Tibial artery (tissue), 4 donors: ENCODE data around the gene ROR2.

Experiments
- DNase-seq, 2 donors: peaks; one replicate each; pipeline ENCODE4 v3.0.0-alpha.2; 2019
- H3K27ac ChIP-seq, 2 donors: fragments of 200-600 bp; sonication (generic) in 1 of 2; 1 replicate in 1 of 2; 2 replicates in 1 of 2; pipeline ENCODE4 v1.5.1; 2018 to 2019; ENCODE audit warnings: mild to moderate bottlenecking in 1 of 2
- H3K27me3 ChIP-seq, 2 donors: fragments of 200-600 bp; sonication (generic) in 1 of 2; one replicate each; pipeline versions ENCODE4 v1.5.1 to v1.6.0; 2016 to 2019
- H3K36me3 ChIP-seq, 3 donors: fragments of 200-600 bp; sonication (generic) in 2 of 3; one replicate each; pipeline ENCODE4 v1.5.1; 2016 to 2019; ENCODE audit warnings: mild to moderate bottlenecking in 2 of 3
- H3K4me1 ChIP-seq, 4 donors: fragments of 200-600 bp; sonication (generic) in 2 of 4; 1 replicate in 3 of 4; 2 replicates in 1 of 4; pipeline ENCODE4 v1.5.1; 2016 to 2019
- H3K4me3 ChIP-seq, 2 donors: fragments of 200-600 bp; sonication (generic) in 1 of 2; 1 replicate in 1 of 2; 2 replicates in 1 of 2; pipeline ENCODE4 v1.5.1; 2018 to 2019; ENCODE audit warnings: mild to moderate bottlenecking in 2 of 2
- H3K9me3 ChIP-seq, 3 donors: fragments of 200-600 bp; sonication (generic) in 1 of 3; one replicate each; pipeline ENCODE4 v1.5.1; 2016 to 2019
- CTCF ChIP-seq, 2 experiments: fragments of 200-600 bp in 1 of 2; fragments of 450-650 bp in 1 of 2; IDR thresholded peaks; one replicate each; pipeline ENCODE4 v1.5.1; 2017 to 2019; ENCODE audit warnings: antibody characterized with exemption in 2 of 2, mild to moderate bottlenecking in 1 of 2, moderate library complexity in 1 of 2
- intact Hi-C: fragments of 100-400 bp; cut with DNase I; formaldehyde crosslinking; loops from one replicate; pipeline ENCODE4 v1.15.0; 2023; ENCODE audit warnings: low total_unique reads

The ROR2 gene

GRCh38 chr9:91908293-91908623 lies 41.8 kb downstream of the ROR2 start:
- H3K9me3 ChIP-seq = no peaks in the 10 kb centered on the region
- no peak for DNase-seq
- no peak for TF ChIP-seq CTCF (IDR thresholded peaks at IDR 0.05)
- no peaks in the 10 kb centered on the region for H3K36me3 ChIP-seq
- no peaks in the 10 kb centered on the region for H3K4me1 ChIP-seq
- H3K4me3 ChIP-seq = no peak overlapping the region
- intact Hi-C loops = no loop called here
- H3K27me3 ChIP-seq = peaks cover 0 to 7% of the 10 kb centered on the region in 2 donors
- no peak overlapping the region for H3K27ac ChIP-seq

- H3K36me3 ChIP-seq = no peaks in the 10 kb centered on the region
These were observed 42.3 kb downstream of the ROR2 start for GRCh38 chr9:91907484-91908292.

GRCh38 chr9:91905991-91906469 lies 44.0 kb downstream of the ROR2 start:
- Histone ChIP-seq H3K36me3 (no peaks in the 10 kb centered on the region), H3K27ac (no peak overlapping the region), H3K4me1 (no peaks in the 10 kb centered on the region), H3K27me3 (peaks cover 0 to 7% of the 10 kb centered on the region in 2 donors), H3K9me3 (no peaks in the 10 kb centered on the region), H3K4me3 (peak overlapping the region; percentile 25 to 28)
- TF ChIP-seq CTCF (IDR thresholded peaks at IDR 0.05) = no peak
- DNase-seq = peak in 1 of 2 donors; percentile 35
- intact Hi-C loops = no loop called here

More at GRCh38 chr9:91907484-91908292, 42.3 kb downstream of the ROR2 start:
- no peak for DNase-seq
- Histone ChIP-seq H3K4me3 (no peak overlapping the region), H3K4me1 (no peaks in the 10 kb centered on the region), H3K27ac (no peak overlapping the region), H3K27me3 (peaks cover 0 to 7% of the 10 kb centered on the region in 2 donors), H3K9me3 (no peaks in the 10 kb centered on the region)
- TF ChIP-seq CTCF (IDR thresholded peaks at IDR 0.05) = no peak
- intact Hi-C loops = no loop called here

GRCh38 chr9:91905237-91905650 lies 44.8 kb downstream of the ROR2 start:
- TF ChIP-seq CTCF (IDR thresholded peaks at IDR 0.05) = no peak
- Histone ChIP-seq H3K4me1 (peaks cover 0 to 3% (median 0%) of the 10 kb centered on the region in 4 donors), H3K27ac (no peak overlapping the region), H3K9me3 (no peaks in the 10 kb centered on the region), H3K36me3 (no peaks in the 10 kb centered on the region), H3K4me3 (no peak overlapping the region), H3K27me3 (peaks cover 0 to 8% of the 10 kb centered on the region in 2 donors)
- intact Hi-C loops = no loop called here
- no peak for DNase-seq

GRCh38 chr9:91904588-91905236 lies 45.3 kb downstream of the ROR2 start:
- H3K4me1 ChIP-seq = peaks cover 0 to 6% (median 0%) of the 10 kb centered on the region in 4 donors
- H3K36me3 ChIP-seq = no peaks in the 10 kb centered on the region
- intact Hi-C loops = no loop called here

More at GRCh38 chr9:91904588-91905236, 45.3 kb downstream of the ROR2 start:
- DNase-seq = no peak
- Histone ChIP-seq H3K9me3 (no peaks in the 10 kb centered on the region), H3K27ac (no peak overlapping the region), H3K27me3 (peaks cover 0 to 13% of the 10 kb centered on the region in 2 donors), H3K4me3 (no peak overlapping the region)
- no peak for TF ChIP-seq CTCF (IDR thresholded peaks at IDR 0.05)
